ENCODE data around the gene TRIM31.
"Not testable (repeated sequence)": the region's sequence is repeated elsewhere in the genome, so short reads cannot be mapped to it uniquely, and the experiment has no call there.

The TRIM31 gene

GRCh38 chr6:30127238-30128093 lies 14.6 kb upstream of the TRIM31 start:
- TF ChIP-seq CTCF (IDR thresholded peaks at IDR 0.05; ENCODE audit: low read depth, low read length), result no peak
- Histone ChIP-seq H3K27ac (no peak overlapping the region), H3K27me3 (ENCODE audit: insufficient read depth, low read depth, severe bottlenecking) (peaks cover 97% of the 10 kb centered on the region), H3K9me3 (ENCODE audit: severe bottlenecking) (no peaks in the 10 kb centered on the region), H3K4me3 (ENCODE audit: low read depth, low read length) (no peak overlapping the region), H3K36me3 (no peaks in the 10 kb centered on the region)
- DNase-seq, result no peak

DNA sequence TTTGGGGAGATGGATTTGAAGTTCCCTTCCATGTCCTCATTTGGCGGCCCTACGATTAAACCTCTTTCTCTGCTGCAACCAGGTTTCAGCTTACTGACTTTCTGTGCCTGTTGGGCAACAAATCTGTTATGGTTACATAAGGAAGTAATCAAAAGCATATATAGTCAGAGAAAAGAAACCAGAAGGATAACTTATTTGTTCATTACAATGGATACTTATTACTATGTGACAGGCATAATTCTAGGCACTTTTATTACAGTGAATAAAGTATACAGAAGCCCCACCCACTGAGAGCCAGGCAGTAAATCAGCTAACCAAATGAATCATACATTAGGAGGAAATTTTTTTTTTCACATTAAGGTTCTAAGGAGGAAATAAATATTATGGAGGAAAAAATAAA lies 9.6 kb upstream of the TRIM31 start:
- no peak for DNase-seq
- Histone ChIP-seq H3K9me3 (ENCODE audit: severe bottlenecking) (no peaks in the 10 kb centered on the region), H3K4me3 (ENCODE audit: low read depth, low read length) (no peak overlapping the region), H3K36me3 (no peaks in the 10 kb centered on the region), H3K27ac (no peak overlapping the region), H3K27me3 (ENCODE audit: insufficient read depth, low read depth, severe bottlenecking) (peaks cover 96% of the 10 kb centered on the region)
- no peak for TF ChIP-seq CTCF (IDR thresholded peaks at IDR 0.05; ENCODE audit: low read depth, low read length)

GRCh38 chr6:30121446-30122366 lies 8.8 kb upstream of the TRIM31 start:
- Histone ChIP-seq H3K27me3 (ENCODE audit: insufficient read depth, low read depth, severe bottlenecking) (peaks cover 96% of the 10 kb centered on the region), H3K36me3 (no peaks in the 10 kb centered on the region), H3K27ac (no peak overlapping the region), H3K9me3 (ENCODE audit: severe bottlenecking) (no peaks in the 10 kb centered on the region), H3K4me3 (ENCODE audit: low read depth, low read length) (no peak overlapping the region)
- no peak for DNase-seq
- no peak for TF ChIP-seq CTCF (IDR thresholded peaks at IDR 0.05; ENCODE audit: low read depth, low read length)

DNA sequence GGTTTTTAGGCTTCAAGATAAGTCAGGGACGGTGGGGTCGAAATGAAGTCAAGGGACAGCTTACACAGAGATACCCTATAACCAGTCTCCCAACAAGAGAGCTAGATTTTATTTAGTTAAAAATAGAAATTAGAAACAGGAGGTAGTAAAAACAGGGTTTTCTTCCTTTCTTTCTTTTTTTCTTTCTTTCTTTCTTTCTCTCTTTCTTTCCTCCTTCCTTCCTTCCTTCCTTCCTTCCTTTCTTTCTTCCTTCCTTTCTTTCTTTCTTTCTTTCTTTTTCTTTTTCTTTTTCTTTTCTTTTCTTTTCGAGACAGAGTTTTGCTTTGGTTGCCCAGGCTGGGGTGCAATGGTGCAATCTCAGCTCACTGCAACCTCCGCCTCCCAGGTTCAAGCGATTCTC lies 5.8 kb upstream of the TRIM31 start:
- not testable (repeated sequence) for DNase-seq

DNA sequence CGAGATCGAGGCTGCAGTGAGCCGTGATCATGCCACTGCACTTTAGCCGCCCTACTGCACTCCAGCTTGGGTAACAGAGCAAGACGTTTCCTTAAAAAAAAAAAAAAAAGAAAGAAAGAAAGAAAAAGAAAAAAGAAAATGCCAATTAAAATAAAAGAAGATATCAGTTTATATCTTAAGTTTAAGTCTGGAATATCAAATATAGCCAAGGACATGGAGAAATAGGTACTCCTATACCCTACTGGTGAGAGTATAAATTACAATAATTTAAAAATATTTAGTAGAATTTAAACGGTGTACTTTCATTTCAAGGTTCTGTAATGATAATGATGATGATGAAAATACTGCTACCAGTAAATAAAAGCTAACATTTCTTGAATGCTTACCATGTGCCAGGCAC lies 3.8 kb upstream of the TRIM31 start:
- TF ChIP-seq CTCF (IDR thresholded peaks at IDR 0.05; ENCODE audit: low read depth, low read length), result no peak
- no peak for DNase-seq

More for the DNA sequence above, 5.8 kb upstream of the TRIM31 start:
- H3K27ac ChIP-seq; H3K9me3 ChIP-seq (ENCODE audit: severe bottlenecking); H3K36me3 ChIP-seq; H3K4me3 ChIP-seq (ENCODE audit: low read depth, low read length): not testable (repeated sequence)
- peaks cover 96% of the 10 kb centered on the region for H3K27me3 ChIP-seq (ENCODE audit: insufficient read depth, low read depth, severe bottlenecking)

DNA sequence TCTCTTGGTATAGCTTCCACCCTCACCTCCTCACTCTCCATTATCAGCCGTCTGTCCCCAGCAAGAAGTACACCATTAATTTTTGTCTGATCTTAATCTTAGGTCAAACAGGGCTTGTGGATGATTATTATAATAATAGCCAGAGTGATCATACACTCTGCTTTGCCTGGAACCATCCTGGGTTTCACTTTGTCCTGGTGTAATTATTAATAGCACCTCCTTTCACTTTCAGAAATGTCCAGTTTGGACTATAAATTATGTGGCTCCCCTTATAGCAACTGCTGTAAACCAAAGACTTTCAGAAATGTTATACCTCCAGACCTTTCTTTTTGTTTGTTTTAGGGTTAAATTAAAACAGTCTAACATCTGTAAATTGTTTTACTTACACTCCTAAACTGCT lies 951 bp upstream of the TRIM31 start:
- TF ChIP-seq CTCF (IDR thresholded peaks at IDR 0.05; ENCODE audit: low read depth, low read length), result no peak
- Histone ChIP-seq H3K27ac (no peak overlapping the region), H3K36me3 (no peaks in the 10 kb centered on the region), H3K4me3 (ENCODE audit: low read depth, low read length) (no peak overlapping the region), H3K27me3 (ENCODE audit: insufficient read depth, low read depth, severe bottlenecking) (peaks cover 100% of the 10 kb centered on the region), H3K9me3 (ENCODE audit: severe bottlenecking) (peaks cover 3% of the 10 kb centered on the region)
- no peak for DNase-seq

More for the DNA sequence above, 3.8 kb upstream of the TRIM31 start:
- no peak overlapping the region for H3K27ac ChIP-seq
- no peaks in the 10 kb centered on the region for H3K36me3 ChIP-seq
- H3K4me3 ChIP-seq (ENCODE audit: low read depth, low read length), result no peak overlapping the region
- peaks cover 97% of the 10 kb centered on the region for H3K27me3 ChIP-seq (ENCODE audit: insufficient read depth, low read depth, severe bottlenecking)
- no peaks in the 10 kb centered on the region for H3K9me3 ChIP-seq (ENCODE audit: severe bottlenecking)

All from WERI-Rb-1 (cell line).